Cortex of kidney (tissue), 1 donor: ENCODE measurements around the gene TECTA.

Source experiments
- DNase-seq: peaks from one replicate; lab custom pipeline; 2025; lab: John Stamatoyannopoulos, UW

The TECTA gene, protein sequence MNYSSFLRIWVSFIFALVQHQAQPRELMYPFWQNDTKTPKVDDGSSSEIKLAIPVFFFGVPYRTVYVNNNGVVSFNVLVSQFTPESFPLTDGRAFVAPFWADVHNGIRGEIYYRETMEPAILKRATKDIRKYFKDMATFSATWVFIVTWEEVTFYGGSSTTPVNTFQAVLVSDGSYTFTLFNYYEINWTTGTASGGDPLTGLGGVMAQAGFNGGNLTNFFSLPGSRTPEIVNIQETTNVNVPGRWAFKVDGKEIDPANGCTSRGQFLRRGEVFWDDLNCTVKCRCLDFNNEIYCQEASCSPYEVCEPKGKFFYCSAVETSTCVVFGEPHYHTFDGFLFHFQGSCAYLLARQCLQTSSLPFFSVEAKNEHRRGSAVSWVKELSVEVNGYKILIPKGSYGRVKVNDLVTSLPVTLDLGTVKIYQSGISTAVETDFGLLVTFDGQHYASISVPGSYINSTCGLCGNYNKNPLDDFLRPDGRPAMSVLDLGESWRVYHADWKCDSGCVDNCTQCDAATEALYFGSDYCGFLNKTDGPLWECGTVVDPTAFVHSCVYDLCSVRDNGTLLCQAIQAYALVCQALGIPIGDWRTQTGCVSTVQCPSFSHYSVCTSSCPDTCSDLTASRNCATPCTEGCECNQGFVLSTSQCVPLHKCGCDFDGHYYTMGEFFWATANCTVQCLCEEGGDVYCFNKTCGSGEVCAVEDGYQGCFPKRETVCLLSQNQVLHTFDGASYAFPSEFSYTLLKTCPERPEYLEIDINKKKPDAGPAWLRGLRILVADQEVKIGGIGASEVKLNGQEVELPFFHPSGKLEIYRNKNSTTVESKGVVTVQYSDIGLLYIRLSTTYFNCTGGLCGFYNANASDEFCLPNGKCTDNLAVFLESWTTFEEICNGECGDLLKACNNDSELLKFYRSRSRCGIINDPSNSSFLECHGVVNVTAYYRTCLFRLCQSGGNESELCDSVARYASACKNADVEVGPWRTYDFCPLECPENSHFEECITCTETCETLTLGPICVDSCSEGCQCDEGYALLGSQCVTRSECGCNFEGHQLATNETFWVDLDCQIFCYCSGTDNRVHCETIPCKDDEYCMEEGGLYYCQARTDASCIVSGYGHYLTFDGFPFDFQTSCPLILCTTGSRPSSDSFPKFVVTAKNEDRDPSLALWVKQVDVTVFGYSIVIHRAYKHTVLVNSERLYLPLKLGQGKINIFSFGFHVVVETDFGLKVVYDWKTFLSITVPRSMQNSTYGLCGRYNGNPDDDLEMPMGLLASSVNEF (N-terminal part only)

DNA sequence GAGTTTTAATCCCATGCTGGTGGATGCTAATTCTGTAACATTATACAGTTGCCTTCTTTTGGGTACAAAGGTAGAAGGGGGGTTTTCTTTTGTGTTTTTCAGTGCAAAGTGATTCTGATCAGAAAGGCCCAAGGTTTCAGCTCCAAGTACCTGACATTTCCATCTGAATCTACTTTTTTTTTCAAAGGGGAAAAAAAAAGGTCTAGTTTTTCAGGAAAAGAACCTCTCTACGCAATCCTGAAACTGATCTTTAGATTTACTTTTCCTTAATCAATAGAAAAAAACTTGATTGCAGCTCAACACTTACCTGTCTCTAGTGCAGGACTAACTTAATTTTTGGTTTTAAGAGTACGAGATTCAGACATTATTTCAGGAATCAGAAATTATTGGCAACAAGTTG, at the start of gene TECTA:
TECTA (plus strand) TSS at position 301 of the 400 bp plus-strand sequence. CDS start 1,423 bp downstream, outside the sequence.
- no peak for DNase-seq

DNA sequence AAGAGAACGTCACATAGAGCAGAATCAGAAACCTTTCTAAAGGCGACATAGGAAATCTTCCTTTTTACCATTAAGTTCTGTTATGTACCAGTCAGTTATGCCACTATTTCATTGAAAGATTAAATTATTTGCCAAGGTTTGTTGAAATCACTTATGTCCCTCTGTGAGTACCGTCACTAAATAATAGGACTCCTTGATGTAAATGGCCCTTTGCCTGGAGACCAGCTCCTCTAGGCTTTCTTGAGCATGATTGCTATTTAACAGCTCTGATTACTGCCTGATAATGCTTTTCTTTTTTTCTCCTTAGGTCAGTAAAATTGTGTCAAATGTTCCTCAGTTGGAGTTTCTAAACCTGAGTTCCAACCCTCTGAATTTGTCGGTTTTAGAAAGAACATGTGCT, 47.8 kb upstream of the TECTA start:
- no peak for DNase-seq

DNA sequence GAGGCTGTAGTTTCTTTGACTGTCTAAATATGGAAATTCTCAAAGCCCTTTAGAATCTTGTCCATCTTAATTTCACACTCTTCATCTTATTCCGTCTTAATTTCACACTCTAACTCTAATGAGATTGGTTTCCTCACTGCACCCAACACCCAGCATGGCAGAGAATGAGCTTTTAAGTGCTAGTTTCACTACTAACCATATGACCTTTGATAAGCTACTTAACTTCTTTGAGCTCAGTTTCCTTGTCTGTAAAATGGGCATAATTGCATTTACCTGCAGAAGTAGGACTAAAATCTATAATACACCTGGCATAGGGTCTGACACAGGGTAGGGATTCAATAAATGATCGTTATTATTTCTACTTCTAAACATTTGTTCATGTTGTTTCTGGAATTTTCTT, 46.8 kb upstream of the TECTA start:
- DNase-seq, result no peak

DNA sequence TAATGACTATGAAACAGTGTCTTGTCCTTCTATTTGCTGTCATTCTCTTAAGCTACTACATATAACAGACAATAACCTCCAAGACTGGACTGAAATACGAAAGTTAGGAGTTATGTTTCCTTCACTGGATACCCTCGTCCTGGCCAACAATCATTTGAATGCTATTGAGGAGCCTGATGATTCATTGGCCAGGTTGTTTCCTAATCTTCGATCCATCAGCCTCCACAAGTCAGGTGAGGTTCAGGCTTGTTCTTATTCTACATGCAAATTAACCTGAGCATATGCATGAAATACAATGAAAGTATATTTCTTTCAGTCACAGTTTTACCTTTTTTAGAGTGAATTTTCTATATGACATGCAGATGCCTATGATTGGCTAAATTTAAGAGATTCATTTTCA, 46.0 kb upstream of the TECTA start:
- no peak for DNase-seq

DNA sequence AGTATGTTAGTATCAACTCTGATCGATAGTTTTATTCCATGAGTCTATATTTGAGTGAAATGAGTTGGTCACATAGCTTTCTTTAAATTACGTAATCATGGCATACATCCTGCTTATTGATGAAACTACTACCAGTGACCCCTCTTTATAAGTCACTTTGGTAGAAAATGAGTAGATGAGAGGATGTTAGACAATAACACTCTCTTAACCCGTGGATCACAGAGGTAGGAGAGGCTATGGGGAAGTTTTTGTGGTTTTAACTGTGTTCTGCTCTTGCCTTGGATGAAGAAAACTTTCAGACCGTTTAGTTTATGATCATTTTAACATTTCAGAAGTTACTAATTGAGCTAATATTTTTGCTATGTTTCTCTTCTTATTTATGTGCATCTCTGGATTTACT, 43.1 kb upstream of the TECTA start:
- DNase-seq, result no peak

DNA sequence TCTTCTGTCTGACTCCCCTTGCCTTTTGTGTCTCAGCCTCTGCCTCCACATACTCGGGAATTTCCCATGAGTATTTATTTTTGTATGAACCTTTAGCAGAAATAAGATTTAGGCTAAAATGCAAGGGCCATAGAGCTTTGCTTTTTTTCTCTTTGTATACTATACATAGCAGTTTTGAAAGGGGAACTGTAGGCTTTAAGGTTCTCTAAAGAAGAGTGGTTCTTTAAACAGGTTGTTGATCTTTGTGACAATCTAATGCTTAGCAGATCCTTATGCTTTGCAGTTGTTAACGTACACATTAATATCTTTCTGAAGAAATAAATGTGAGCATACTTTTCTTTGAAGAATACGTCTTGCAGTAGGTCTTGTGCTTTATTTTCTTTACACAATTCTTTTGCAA, 42.1 kb upstream of the TECTA start:
- DNase-seq, result no peak

DNA sequence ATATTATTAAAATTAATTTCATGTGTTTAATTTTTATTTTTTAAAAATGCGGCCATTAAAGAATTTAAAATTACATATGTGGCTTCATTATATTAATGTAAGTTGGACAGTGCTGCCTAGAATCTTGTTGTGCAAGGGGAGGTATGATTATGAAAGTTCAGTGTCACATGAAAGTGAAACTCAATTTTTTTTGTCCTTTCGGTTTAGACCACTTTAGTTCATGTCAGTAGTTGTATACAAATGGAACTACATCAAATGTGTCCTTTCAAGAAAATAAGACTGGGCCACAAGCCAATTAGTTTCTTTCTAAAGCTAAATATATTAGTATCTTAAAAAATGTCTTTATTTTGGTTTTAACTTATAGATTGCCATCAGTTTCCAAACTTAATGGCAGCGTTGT, 41.4 kb upstream of the TECTA start:
- DNase-seq, result no peak

DNA sequence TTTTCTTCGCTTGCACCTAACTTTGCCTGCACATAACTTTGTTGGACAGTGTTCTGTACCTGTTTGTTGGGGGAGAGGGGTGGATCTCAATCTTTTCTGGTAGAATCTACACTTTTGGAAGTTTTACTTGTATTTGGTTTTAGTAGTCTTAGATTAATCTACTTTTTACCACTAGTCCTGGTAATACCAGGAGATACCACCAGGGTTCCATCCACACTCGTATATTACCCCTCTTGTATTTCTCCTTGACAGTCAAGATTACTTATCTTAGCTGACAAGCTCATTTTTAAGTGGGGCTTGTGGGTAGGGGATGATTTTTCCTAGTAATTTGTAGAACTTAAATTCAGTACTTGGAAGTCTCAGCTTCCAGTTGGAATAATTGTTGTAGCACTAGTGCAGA, 37.3 kb upstream of the TECTA start:
- no peak for DNase-seq

DNA sequence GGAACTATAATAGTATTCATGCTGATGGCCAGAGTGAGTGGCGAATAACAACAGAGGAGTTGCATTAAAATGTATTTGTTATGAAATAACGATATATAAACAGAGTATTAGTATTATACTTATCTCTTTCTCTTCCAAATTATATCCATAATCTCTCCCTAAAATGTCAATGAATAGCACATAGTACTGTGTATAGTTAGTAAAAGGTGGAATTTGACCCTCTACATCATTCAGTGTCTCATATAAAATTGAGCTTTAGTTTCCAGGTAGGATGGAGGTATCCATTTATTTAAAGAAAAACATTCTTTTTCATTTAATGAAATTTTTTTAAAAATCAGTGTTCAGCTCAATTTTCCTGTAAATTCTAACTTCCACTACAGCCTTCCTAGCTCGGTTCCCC, 34.4 kb upstream of the TECTA start:
- DNase-seq, result no peak

DNA sequence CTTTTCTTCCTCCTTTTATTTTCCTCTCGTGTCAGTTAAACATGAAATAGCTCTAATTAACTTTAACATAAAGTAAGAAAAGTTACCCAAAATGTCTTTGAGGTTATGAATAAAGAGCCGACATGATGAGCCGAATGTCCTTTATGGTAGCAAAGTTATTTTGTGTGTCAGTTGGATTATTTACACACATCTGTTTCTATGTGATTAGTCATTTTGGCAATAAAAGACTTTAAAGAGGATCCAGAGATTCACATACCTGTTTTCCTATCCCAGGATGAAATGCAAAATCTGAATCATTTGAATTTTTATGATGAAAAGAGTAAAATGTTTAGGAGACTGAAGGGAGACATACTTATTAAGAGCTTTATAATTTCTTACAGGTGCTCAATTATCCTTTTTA, 34.0 kb upstream of the TECTA start:
- DNase-seq, result no peak

DNA sequence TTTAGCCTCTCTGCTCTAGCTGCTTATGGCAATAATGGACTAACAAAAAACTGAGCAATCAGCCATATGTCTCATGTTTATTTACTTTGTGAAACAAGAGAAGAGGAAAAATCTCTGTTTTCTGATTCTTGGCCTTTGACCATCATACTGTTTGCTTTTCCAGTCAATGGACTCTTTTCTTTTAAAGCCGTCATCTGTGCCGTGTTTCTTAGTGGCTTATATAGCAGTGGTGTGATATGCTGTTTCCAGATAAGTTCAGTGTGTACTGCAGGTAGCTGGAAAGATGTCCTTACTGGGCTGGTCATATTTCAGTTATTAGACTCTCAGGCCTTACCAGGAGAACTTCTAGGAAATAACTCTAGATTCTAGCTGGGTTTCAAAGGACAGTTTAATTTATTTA, 33.6 kb upstream of the TECTA start:
- DNase-seq, result no peak

DNA sequence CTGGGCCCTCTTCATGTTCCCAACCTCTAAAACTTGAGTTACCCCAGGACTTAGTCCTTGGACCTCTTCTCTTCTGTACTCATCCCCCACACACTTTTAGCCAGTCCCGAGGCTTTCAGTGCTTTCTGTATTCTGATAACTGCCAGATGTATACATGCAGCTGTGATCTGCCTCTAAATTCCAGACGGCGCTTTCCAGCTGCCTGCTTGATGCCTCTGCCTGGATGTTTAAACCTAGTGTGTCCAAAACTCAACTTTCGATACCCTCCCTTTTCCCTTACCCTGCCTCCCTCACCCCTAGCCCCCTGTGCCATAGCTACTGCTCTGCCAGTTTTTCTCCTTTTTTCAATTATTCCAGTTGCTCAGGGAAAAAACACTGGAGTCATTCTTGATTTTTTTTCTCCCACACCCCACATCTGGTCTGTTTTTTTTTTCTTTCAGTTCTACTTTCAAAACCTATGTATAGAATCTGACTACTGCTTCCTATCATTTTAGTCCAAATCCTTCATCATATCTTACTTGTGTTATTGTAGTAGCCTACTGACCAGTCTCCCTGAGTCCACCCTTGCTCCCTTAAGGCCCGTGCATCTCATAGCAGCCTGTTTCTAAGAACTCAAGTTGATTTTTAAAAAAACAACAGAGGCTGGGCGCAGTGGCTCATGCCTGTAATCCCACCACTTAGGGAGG, 32.9 kb upstream of the TECTA start:
- no peak for DNase-seq

DNA sequence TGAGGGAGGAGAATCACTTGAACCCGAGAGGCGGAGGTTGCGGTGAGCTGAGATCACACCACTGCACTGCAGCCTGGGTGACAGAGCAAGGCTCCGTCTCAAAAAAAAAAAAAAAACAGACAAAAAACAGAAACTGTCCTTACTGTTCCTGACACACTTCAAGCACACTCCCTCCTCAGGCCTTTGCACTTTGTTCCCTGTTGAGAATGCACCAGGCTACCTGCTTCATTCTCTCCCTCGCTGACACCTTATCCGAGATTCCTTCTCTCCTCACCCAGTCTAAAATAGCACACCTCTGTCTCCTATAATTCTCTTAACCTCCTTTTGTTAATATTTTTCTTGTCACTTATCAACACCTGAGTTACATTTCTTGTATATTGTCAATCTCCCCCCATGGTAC, 32.3 kb upstream of the TECTA start:
- DNase-seq, result no peak

DNA sequence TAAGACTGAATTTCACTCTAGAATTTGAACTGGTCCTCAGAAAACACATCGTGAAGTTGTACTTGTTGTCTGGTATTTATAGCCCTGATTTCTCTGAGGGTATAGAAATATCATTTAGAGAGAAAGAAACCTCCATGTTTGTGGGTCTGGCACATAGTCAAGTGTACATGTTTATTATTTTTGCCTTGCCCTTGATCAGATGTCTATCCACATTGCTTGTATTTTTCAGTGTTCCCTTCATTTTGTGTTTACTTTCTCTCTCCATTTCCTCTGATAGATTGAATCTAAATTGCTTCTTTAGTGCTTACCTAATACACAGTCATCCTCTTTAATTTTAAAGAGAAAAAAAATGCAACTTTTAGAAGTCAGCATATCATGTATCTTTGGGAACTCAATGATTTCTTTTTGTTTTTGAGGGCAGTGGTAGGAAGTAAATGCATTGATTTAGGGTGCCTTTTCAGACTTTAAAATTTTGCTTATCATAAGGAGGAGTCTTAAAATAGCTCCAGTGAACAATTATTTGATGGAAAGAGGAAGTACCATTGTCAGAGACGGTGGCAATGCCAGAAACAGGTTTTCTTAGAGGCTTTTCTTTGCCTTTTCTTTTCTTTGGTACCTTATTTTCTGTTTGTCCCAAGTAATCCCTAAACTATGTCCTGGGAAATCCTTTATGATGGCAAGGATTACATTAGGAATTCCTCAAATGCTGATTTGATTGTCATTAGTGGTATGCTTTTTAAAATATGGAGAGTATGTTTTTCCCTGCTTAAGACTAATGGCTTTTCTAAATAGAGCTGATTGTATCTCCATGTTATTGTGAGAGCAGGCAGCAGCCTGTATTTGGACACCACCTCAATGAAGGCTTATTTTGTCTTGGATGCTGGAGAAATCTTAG, 29.8 kb upstream of the TECTA start:
- DNase-seq, result no peak

DNA sequence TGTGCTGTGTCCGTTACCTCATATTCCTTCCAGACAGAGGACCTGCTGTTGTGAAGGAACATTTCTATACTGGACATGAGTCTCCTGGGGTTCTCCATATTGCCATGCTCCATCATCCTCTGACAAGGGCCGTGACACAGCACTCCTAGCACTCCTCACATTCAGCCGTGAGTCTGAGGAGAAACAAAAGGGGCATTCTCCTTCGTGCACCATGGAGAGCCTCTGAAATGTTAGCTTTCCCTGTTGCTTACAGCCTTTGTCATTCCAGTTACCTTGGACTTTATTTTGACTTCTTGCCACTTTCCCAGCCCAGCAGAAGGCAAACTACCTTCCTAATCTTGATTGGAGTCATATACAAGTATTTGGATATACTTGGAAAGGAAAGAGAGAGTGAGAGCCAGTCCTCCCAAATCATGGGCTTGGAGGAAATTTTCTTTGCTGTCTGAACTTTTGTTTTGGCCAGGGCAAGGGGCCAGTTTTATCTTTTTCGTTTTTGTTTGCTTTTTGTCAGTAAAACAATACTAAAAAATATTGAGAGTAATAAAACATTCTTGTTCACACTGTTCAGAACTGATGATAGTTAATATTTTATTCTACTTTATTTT, 29.1 kb upstream of the TECTA start:
- DNase-seq, result no peak

DNA sequence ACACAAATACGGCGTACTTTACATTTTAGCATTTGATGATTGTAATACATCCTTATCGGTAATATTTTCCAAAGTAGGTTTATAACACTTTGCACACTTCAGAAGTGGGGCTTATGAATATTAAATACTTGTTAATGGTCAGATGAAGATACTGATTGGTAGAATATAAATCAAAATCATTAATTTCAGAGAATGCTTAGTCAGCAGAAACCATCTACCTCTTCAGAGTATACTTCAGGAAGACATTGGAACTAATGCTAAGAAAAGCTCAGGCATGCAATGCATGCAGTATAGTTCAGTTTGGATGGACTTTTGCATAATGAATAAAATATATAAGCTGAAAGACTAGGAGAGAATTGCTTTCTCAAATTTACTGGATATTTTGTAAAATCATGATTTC, 19.7 kb upstream of the TECTA start:
- no peak for DNase-seq

DNA sequence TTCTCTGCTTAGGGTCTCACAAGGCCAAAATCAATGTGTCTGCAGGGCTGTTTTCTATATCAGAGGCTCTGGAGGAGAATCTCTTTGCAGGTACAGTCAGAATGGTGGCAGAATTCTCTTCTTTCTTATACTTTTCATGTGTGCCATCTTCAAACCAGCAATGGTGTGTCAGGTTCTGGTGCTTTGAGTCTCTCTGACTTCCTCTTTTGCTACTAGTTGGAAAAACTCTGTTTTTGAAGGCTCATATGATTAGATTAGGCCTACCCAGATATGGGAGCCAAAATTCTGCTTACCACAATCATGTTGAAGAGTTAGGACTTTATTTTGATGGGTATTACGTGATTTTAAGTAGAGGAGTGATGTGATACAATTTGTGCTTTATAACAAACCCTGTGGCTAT, 18.8 kb upstream of the TECTA start:
- DNase-seq, result no peak

DNA sequence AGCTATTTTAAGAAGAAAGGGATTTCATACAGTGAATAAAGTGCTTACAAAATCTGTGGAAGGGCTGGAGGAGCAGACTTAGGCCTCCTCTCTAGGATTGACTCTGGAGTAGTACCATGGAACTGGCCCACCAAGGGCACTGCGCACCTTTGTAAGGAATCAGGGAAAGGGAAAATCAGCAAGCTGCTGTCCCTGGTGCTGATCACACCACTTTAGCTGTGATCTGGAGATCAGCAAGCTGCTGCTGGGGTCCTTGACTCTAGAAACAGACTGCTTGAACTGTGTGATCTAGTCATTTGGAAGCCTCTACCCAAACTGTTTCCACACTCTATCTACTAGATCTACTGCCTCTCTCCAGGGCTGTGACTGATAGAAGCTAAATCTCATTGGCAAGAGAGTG, 18.4 kb upstream of the TECTA start:
- DNase-seq, result no peak

DNA sequence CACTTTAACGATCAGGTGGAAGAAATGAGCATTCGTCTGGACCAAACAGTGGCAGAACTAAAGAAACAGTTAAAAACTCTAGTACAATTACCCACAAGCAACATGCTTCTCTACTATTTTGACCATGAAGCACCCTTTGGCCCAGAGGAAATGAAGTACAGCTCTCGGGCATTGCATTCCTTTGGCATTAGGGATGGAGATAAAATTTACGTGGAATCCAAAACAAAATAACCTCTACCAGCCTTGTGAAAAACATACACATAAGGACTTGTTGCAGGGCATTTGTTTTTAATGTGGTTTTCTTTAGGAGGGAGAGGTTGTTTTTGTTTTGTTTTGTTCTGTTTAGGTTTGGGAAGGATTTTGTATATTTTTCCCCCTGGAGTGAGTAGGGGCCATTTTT, 14.2 kb upstream of the TECTA start:
- DNase-seq, result no peak

DNA sequence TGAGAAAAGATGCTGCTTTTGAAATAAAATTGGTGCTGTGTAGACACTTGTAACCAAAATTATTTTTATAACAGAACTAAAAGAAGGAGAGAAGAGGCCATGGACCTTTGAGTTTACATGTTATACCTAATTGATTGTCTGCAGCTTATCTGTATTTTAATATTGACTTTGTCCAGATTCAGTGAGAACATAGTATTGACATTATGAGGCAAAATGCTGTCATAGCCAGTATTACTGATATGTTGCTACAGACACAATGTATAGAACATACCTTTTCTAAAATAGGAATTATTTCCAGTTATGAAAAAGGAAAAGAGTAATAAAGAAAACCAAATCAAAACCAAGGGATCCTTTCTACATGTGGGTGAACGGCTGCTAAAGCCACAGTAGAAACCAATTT, 11.5 kb upstream of the TECTA start:
- DNase-seq, result no peak
